Nephron progenitor cell (in vitro differentiated cells): ENCODE results near the gene ADTRP.

Experiments
- DNase-seq: peaks from one replicate; pipeline ENCODE4 v3.0.0; 2021
- H3K27ac Mint-ChIP-seq: 2 replicates; pipeline ENCODE4 v1.8.0; 2021; ENCODE audit warnings: mild to moderate bottlenecking, moderate library complexity, mixed read lengths
- H3K27me3 Mint-ChIP-seq: 2 replicates; pipeline ENCODE4 v1.8.0; 2021; ENCODE audit warnings: mild to moderate bottlenecking, low read depth, mixed read lengths; ENCODE audit not compliant: poor library complexity
- H3K36me3 Mint-ChIP-seq: 2 replicates; pipeline ENCODE4 v1.8.0; 2021; ENCODE audit warnings: low read depth, mixed read lengths
- H3K4me1 Mint-ChIP-seq: 2 replicates; pipeline ENCODE4 v1.8.0; 2021; ENCODE audit warnings: mixed read lengths
- H3K4me3 Mint-ChIP-seq: 2 replicates; pipeline ENCODE4 v1.8.0; 2021; ENCODE audit warnings: mild to moderate bottlenecking, moderate library complexity, mixed read lengths
- H3K9me3 Mint-ChIP-seq: 2 replicates; pipeline ENCODE4 v1.8.0; 2021; ENCODE audit warnings: mild to moderate bottlenecking, moderate library complexity, mixed read lengths
- CTCF ChIP-seq: fragments of 200-600 bp; sonication (generic); IDR thresholded peaks from 2 replicates; pipeline ENCODE4 v1.5.0; 2021; ENCODE audit warnings: antibody characterized with exemption

ADTRP gene

GRCh38 chr6:11705069-11705468 lies 73.5 kb downstream of the ADTRP start:
- Mint-ChIP-seq H3K9me3 (peaks cover 5% of the 10 kb centered on the region), H3K36me3 (no peaks in the 10 kb centered on the region), H3K4me1 (peaks cover 16% of the 10 kb centered on the region), H3K4me3 (no peak overlapping the region), H3K27ac (no peak overlapping the region), H3K27me3 (peaks cover 4% of the 10 kb centered on the region)
- no peak for TF ChIP-seq CTCF
- no peak for DNase-seq

GRCh38 chr6:11703725-11704124 lies 74.9 kb downstream of the ADTRP start:
- peaks cover 15% of the 10 kb centered on the region for H3K4me1 Mint-ChIP-seq
- H3K27me3 Mint-ChIP-seq, result peaks cover 4% of the 10 kb centered on the region
- no peak for TF ChIP-seq CTCF
- no peak overlapping the region for H3K4me3 Mint-ChIP-seq
- no peak for DNase-seq
- H3K36me3 Mint-ChIP-seq, result no peaks in the 10 kb centered on the region
- no peaks in the 10 kb centered on the region for H3K9me3 Mint-ChIP-seq
- no peak overlapping the region for H3K27ac Mint-ChIP-seq

- Mint-ChIP-seq H3K27me3 (peaks cover 4% of the 10 kb centered on the region), H3K4me3 (no peak overlapping the region), H3K4me1 (peaks cover 15% of the 10 kb centered on the region), H3K9me3 (no peaks in the 10 kb centered on the region), H3K36me3 (no peaks in the 10 kb centered on the region), H3K27ac (no peak overlapping the region)
- no peak for DNase-seq
- TF ChIP-seq CTCF, result no peak
These were observed 76.0 kb downstream of the ADTRP start for GRCh38 chr6:11702500-11703130.

GRCh38 chr6:11702089-11702488 lies 76.5 kb downstream of the ADTRP start:
- no peak overlapping the region for H3K27ac Mint-ChIP-seq
- H3K27me3 Mint-ChIP-seq, result no peaks in the 10 kb centered on the region
- TF ChIP-seq CTCF, result no peak
- peaks cover 2% of the 10 kb centered on the region for H3K36me3 Mint-ChIP-seq
- peaks cover 3% of the 10 kb centered on the region for H3K9me3 Mint-ChIP-seq
- no peak overlapping the region for H3K4me3 Mint-ChIP-seq
- H3K4me1 Mint-ChIP-seq, result peaks cover 15% of the 10 kb centered on the region
- no peak for DNase-seq

GRCh38 chr6:11701573-11701972 lies 77.0 kb downstream of the ADTRP start:
- no peak for TF ChIP-seq CTCF
- no peak for DNase-seq
- Mint-ChIP-seq H3K36me3 (peaks cover 5% of the 10 kb centered on the region), H3K27me3 (no peaks in the 10 kb centered on the region), H3K27ac (no peak overlapping the region), H3K4me1 (peaks cover 15% of the 10 kb centered on the region), H3K9me3 (peaks cover 8% of the 10 kb centered on the region), H3K4me3 (no peak overlapping the region)

- no peaks in the 10 kb centered on the region for H3K27me3 Mint-ChIP-seq
- no peak overlapping the region for H3K4me3 Mint-ChIP-seq
- no peak for DNase-seq
- TF ChIP-seq CTCF, result peak; percentile 53
- peaks cover 15% of the 10 kb centered on the region for H3K4me1 Mint-ChIP-seq
- H3K27ac Mint-ChIP-seq, result no peak overlapping the region
- H3K9me3 Mint-ChIP-seq, result peaks cover 17% of the 10 kb centered on the region
- peaks cover 5% of the 10 kb centered on the region for H3K36me3 Mint-ChIP-seq
These were observed 78.4 kb downstream of the ADTRP start for GRCh38 chr6:11700118-11700718.
